Gastroesophageal sphincter (tissue), 4 donors: ENCODE measurements around the gene ARHGEF7. TPM values are rescaled to one million over a fixed set of nuclear protein-coding genes. Genes with fewer than 3 reads are reported as not detected.

Experiments
- ATAC-seq: fragments of 150-250 bp; one replicate; pipeline ENCODE4 v1.9.1; 2016; ENCODE audit warnings: mild to moderate bottlenecking, moderate library complexity
- H3K27ac ChIP-seq, 4 donors: fragments of 200-600 bp; sonication (generic) in 3 of 4; 1 replicate in 3 of 4; 2 replicates in 1 of 4; pipeline ENCODE4 v1.5.1; 2016 to 2019
- H3K27me3 ChIP-seq: fragments of 200-600 bp; sonication (generic); one replicate; pipeline ENCODE4 v1.5.1; 2019
- H3K36me3 ChIP-seq, 2 donors: fragments of 200-600 bp; sonication (generic); one replicate each; pipeline ENCODE4 v1.5.1; 2019; ENCODE audit warnings: control low read depth in 1 of 2
- H3K4me1 ChIP-seq, 3 donors: fragments of 200-600 bp; sonication (generic); 1 replicate in 2 of 3; 2 replicates in 1 of 3; pipeline ENCODE4 v1.5.1; 2016 to 2019; ENCODE audit warnings: control low read depth in 2 of 3
- H3K4me3 ChIP-seq, 2 donors: fragments of 200-600 bp; sonication (generic); one replicate each; pipeline ENCODE4 v1.5.1; 2019; ENCODE audit warnings: mild to moderate bottlenecking in 1 of 2, moderate library complexity in 1 of 2
- H3K9me3 ChIP-seq, 3 donors: fragments of 200-600 bp; sonication (generic); one replicate each; pipeline ENCODE4 v1.5.1; 2017 to 2019; ENCODE audit warnings: control low read depth in 2 of 3
- CTCF ChIP-seq, 4 experiments: fragments of 200-600 bp in 2 of 4; fragments of 450-650 bp in 2 of 4; sonication (generic) in 1 of 4; IDR thresholded peaks; one replicate each; pipeline ENCODE4 v1.5.1; 2017 to 2019; ENCODE audit warnings: antibody characterized with exemption in 4 of 4, mild to moderate bottlenecking in 2 of 4, moderate library complexity in 2 of 4
- EP300 ChIP-seq: sonication (generic); formaldehyde crosslinking; IDR thresholded peaks from one replicate; pipeline ENCODE4 v1.6.1; 2017; ENCODE audit warnings: antibody characterized with exemption, mild to moderate bottlenecking
- POLR2A ChIP-seq, 2 donors: fragments of 450-650 bp; IDR thresholded peaks; one replicate each; pipeline ENCODE4 v1.6.1; 2017; ENCODE audit warnings: antibody characterized with exemption in 2 of 2, mild to moderate bottlenecking in 2 of 2, moderate library complexity in 1 of 2
- POLR2AphosphoS5 ChIP-seq: sonication (generic); formaldehyde crosslinking; IDR thresholded peaks from one replicate; pipeline ENCODE4 v1.6.1; 2017; ENCODE audit warnings: antibody characterized with exemption
- WGBS, 2 donors: methylation state at CpG; one replicate each; pipeline ENCODE4 v1.1.5; 2018; ENCODE audit warnings: low coverage in 1 of 2; 5-methylcytosine and 5-hydroxymethylcytosine counted together
- total RNA-seq, 4 donors: library from RNA; depleted of rRNA; stranded (reverse); fragments of >200 nt; gene quantifications; one replicate each; pipeline ENCODE4 v1.1.0, GENCODE V29; 2016

ARHGEF7 gene
- total RNA-seq, 4 donors from 2014 or later, result 23.3 to 78.6 (median 47.2) TPM

- peak overlapping the region in 2 of 4 donors; percentile 4 to 29 for H3K27ac ChIP-seq
- H3K27me3 ChIP-seq, result no peaks in the 10 kb centered on the region
- H3K4me1 ChIP-seq, result peaks cover 7 to 75% (median 19%) of the 10 kb centered on the region in 3 donors
- H3K9me3 ChIP-seq, result no peaks in the 10 kb centered on the region
- TF ChIP-seq EP300, result no peak
- H3K36me3 ChIP-seq, result no peaks in the 10 kb centered on the region
- ATAC-seq, result no peak
- H3K4me3 ChIP-seq, result no peak overlapping the region
Measured at GRCh38 chr13:111158136-111158805, 43.2 kb downstream of the ARHGEF7 start.

GRCh38 chr13:111159362-111160320, 44.5 kb downstream of the ARHGEF7 start:
- ATAC-seq, result no peak
- TF ChIP-seq CTCF (IDR thresholded peaks at IDR 0.05) (no peak), EP300 (no peak)
- Histone ChIP-seq H3K27me3 (no peaks in the 10 kb centered on the region), H3K4me3 (no peak overlapping the region), H3K9me3 (no peaks in the 10 kb centered on the region), H3K36me3 (no peaks in the 10 kb centered on the region), H3K27ac (no peak overlapping the region), H3K4me1 (peaks cover 6 to 69% (median 15%) of the 10 kb centered on the region in 3 donors)
- WGBS, 2 donors, result 72 to 88% methylated on average over 3 of the region's 3 CpGs

- Histone ChIP-seq H3K4me3 (no peak overlapping the region), H3K4me1 (peaks cover 3 to 59% (median 11%) of the 10 kb centered on the region in 3 donors), H3K36me3 (no peaks in the 10 kb centered on the region), H3K27me3 (no peaks in the 10 kb centered on the region), H3K27ac (no peak overlapping the region), H3K9me3 (no peaks in the 10 kb centered on the region)
- no peak for ATAC-seq
- no peak for TF ChIP-seq CTCF (IDR thresholded peaks at IDR 0.05)
- TF ChIP-seq POLR2AphosphoS5, result no peak
- no peak for TF ChIP-seq POLR2A (IDR thresholded peaks at IDR 0.05)
- TF ChIP-seq EP300, result no peak
- WGBS, 2 donors, result 95 to 96% methylated on average over 2 to 3 of the region's 3 CpGs
Measured at GRCh38 chr13:111160648-111161047, 45.5 kb downstream of the ARHGEF7 start.

- no peaks in the 10 kb centered on the region for H3K27me3 ChIP-seq
- H3K9me3 ChIP-seq, result no peaks in the 10 kb centered on the region
- H3K27ac ChIP-seq, result no peak overlapping the region
- WGBS, 2 donors, result 79 to 81% methylated on average over 3 to 5 of the region's 5 CpGs
- no peak for TF ChIP-seq CTCF (IDR thresholded peaks at IDR 0.05)
- TF ChIP-seq POLR2A (IDR thresholded peaks at IDR 0.05), result no peak
- TF ChIP-seq EP300, result no peak
- TF ChIP-seq POLR2AphosphoS5, result no peak
- no peak overlapping the region for H3K4me3 ChIP-seq
- H3K36me3 ChIP-seq, result no peaks in the 10 kb centered on the region
- H3K4me1 ChIP-seq, result peaks cover 3 to 59% (median 11%) of the 10 kb centered on the region in 3 donors
- ATAC-seq, result no peak
Measured at GRCh38 chr13:111161601-111162600, 46.8 kb downstream of the ARHGEF7 start.
